H1 (cell line): ENCODE results near the gene SNAPIN. TPM values are rescaled to one million over a fixed set of nuclear protein-coding genes. Genes with fewer than 3 reads are reported as not detected.

ENCODE experiments used
- BCL11A ChIP-seq, 2 experiments: IDR thresholded peaks; one replicate each; pipeline ENCODE4 v1.6.1; 2011; ENCODE audit warnings: low read depth in 2 of 2, low read length in 2 of 2, mild to moderate bottlenecking in 2 of 2
- CBX5 ChIP-seq: fragments of 300-800, 300-1000 bp; sonication (generic); IDR thresholded peaks from 2 replicates; pipeline ENCODE4 v1.7.1; 2016; ENCODE audit warnings: antibody characterized with exemption, low read length, low read depth
- EGR1 ChIP-seq: IDR thresholded peaks from 2 replicates; pipeline ENCODE4 v1.6.1; 2011; ENCODE audit warnings: low read depth, low read length, borderline replicate concordance
- EZH2 ChIP-seq: fragments of 200-600 bp; sonication (generic); IDR thresholded peaks from 2 replicates; pipeline ENCODE4 v1.7.1; 2012; ENCODE audit warnings: low read depth, mild to moderate bottlenecking, moderate library complexity, low read length, inconsistent platforms; ENCODE audit not compliant: severe bottlenecking
- NRF1 ChIP-seq: IDR thresholded peaks from 2 replicates; pipeline ENCODE4 v1.6.1; 2011; ENCODE audit warnings: mild to moderate bottlenecking, low read depth, low read length, improper control_type of control experiment
- SP1 ChIP-seq: IDR thresholded peaks from 2 replicates; pipeline ENCODE4 v1.6.1; 2011; ENCODE audit warnings: low read depth, low read length
- TAF7 ChIP-seq: optimal IDR thresholded peaks from 2 replicates; pipeline ENCODE3; 2011; ENCODE audit warnings: low read depth, mild to moderate bottlenecking, inconsistent platforms, low read length, moderate library complexity, borderline replicate concordance
- polyA plus RNA-seq, 7 experiments: library from polyadenylated mRNA; depleted of rRNA in 3 of 7; stranded (reverse) in 5 of 7; unstranded in 2 of 7; fragments of >200 nt in 5 of 7; fragments of 200-250 nt in 2 of 7; gene quantifications; 1 replicate in 5 of 7; 2 replicates in 1 of 7; 4 replicates in 1 of 7; pipeline versions ENCODE4 v1.2.1 to v1.2.3, GENCODE V29; 2011 to 2013; ENCODE audit warnings: missing spikeins in 2 of 7, mixed read lengths in 2 of 7
- total RNA-seq: library from RNA; stranded (reverse); fragmentation: NEBNext Ultra II Directional; extraction: Animal tissue kit (Norgen Biotek cat#: 25700); gene quantifications from 2 replicates; pipeline ENCODE4 v1.2.1, GENCODE V29; 2021

The SNAPIN gene
- total and polyA plus RNA-seq, 2 of the 8 experiments (the other 6 are each of a cell fraction or from before 2014, with no cell fraction given): 25.7 to 31.1 TPM

GRCh38 chr1:153624965-153625611, 33.4 kb upstream of the SNAPIN start (continued):
- no peak for TF ChIP-seq SP1
- TF ChIP-seq NRF1: no peak
- TF ChIP-seq BCL11A (IDR thresholded peaks at IDR 0.05; ENCODE audit: low read depth in 2 of 2, low read length in 2 of 2): no peak
- TF ChIP-seq EZH2: no peak
- TF ChIP-seq TAF7: no peak
- TF ChIP-seq EGR1: no peak
- TF ChIP-seq CBX5: no peak
